Stimulated activated CD8-positive, alpha-beta memory T cell treated with anti-CD3 and anti-CD28 coated beads, Interleukin-4, amount 100 ng/mL, for 1 hour (primary cell): ENCODE data around the gene SMYD5.

ENCODE experiments used
- DNase-seq, 2 donors: peaks; one replicate each; pipeline ENCODE4 v3.0.0-alpha.2; 2020; ENCODE audit warnings: low read depth in 2 of 2, low spot score in 1 of 2

SMYD5 gene

GRCh38 chr2:73238149-73238548 lies 24.1 kb downstream of the SMYD5 start:
- no peak for DNase-seq

GRCh38 chr2:73238976-73239375 lies 24.9 kb downstream of the SMYD5 start:
- no peak for DNase-seq

- no peak for DNase-seq
Observed at GRCh38 chr2:73239776-73240175, 25.7 kb downstream of the SMYD5 start.

GRCh38 chr2:73243884-73244570 lies 30.0 kb downstream of the SMYD5 start:
- no peak for DNase-seq

- no peak for DNase-seq
Observed at GRCh38 chr2:73244580-73244979, 30.5 kb downstream of the SMYD5 start.

- DNase-seq, result no peak
Observed at GRCh38 chr2:73246850-73247249, 32.8 kb downstream of the SMYD5 start.

GRCh38 chr2:73249636-73250035 lies 35.6 kb downstream of the SMYD5 start:
- no peak for DNase-seq

- no peak for DNase-seq
Observed at GRCh38 chr2:73250872-73251846, 37.1 kb downstream of the SMYD5 start.

- no peak for DNase-seq
Observed at GRCh38 chr2:73252238-73253027, 38.4 kb downstream of the SMYD5 start.

GRCh38 chr2:73253400-73253799 lies 39.4 kb downstream of the SMYD5 start:
- no peak for DNase-seq

- DNase-seq, result no peak
Observed at GRCh38 chr2:73253901-73254300, 39.9 kb downstream of the SMYD5 start.

GRCh38 chr2:73254343-73255006 lies 40.4 kb downstream of the SMYD5 start:
- no peak for DNase-seq

GRCh38 chr2:73255007-73255644 lies 41.1 kb downstream of the SMYD5 start:
- no peak for DNase-seq

GRCh38 chr2:73255907-73256617 lies 42.0 kb downstream of the SMYD5 start:
- no peak for DNase-seq

- DNase-seq, result no peak
Observed at GRCh38 chr2:73256618-73256922, 42.5 kb downstream of the SMYD5 start.

GRCh38 chr2:73257021-73257420 lies 43.0 kb downstream of the SMYD5 start:
- DNase-seq, result no peak

GRCh38 chr2:73257425-73258125 lies 43.5 kb downstream of the SMYD5 start:
- no peak for DNase-seq

GRCh38 chr2:73258186-73258912 lies 44.3 kb downstream of the SMYD5 start:
- DNase-seq, result no peak

GRCh38 chr2:73258913-73259215 lies 44.8 kb downstream of the SMYD5 start:
- no peak for DNase-seq
